ENCODE measurements around the gene BCAS3.

DNA sequence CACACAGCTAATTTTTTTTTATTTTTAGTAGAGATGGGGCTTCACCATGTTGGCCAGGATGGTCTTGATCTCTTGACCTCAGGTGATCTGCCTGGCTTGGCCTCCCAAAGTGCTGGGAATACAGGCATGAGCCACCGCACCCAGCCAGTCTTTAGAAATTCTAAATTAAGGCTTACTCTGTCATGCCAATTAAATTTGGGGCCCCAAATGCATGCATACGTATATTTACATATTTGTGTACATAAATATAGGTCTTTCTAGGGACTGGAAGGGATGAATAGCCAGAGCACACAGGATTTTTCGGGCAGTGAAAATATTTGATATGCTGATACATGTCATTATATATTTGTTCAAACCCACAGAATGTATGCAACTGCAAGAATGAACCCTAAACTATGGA is 105.1 kb downstream of the BCAS3 start:
- TF ChIP-seq CTCF (IDR thresholded peaks at IDR 0.05) = no peak
- no peak for TF ChIP-seq POLR2A (IDR thresholded peaks at IDR 0.05)

Measured in heart left ventricle (tissue), 13 donors.